Panc1 (cell line): ENCODE results near the gene CD300LG.

ENCODE experiments used
- POLR2AphosphoS5 ChIP-seq: IDR thresholded peaks from 2 replicates; pipeline ENCODE4 v1.6.1; 2012; ENCODE audit warnings: mild to moderate bottlenecking, low read depth, low read length, moderate library complexity
- TF ChIP-seq, protein P1 (sequence below): fragments of 450-650 bp; IDR thresholded peaks from 2 replicates; pipeline ENCODE4 v1.5.1; 2017; ENCODE audit warnings: mild to moderate bottlenecking
- TF ChIP-seq, protein P2 (sequence below), 2 experiments: IDR thresholded peaks; 2 replicates each; pipeline ENCODE4 v1.6.1; 2011 to 2012; ENCODE audit warnings: low read depth in 2 of 2, control low read depth in 1 of 2, low read length in 1 of 2, mild to moderate bottlenecking in 1 of 2, moderate library complexity in 1 of 2; ENCODE audit not compliant: insufficient read depth in 1 of 2

DNA sequence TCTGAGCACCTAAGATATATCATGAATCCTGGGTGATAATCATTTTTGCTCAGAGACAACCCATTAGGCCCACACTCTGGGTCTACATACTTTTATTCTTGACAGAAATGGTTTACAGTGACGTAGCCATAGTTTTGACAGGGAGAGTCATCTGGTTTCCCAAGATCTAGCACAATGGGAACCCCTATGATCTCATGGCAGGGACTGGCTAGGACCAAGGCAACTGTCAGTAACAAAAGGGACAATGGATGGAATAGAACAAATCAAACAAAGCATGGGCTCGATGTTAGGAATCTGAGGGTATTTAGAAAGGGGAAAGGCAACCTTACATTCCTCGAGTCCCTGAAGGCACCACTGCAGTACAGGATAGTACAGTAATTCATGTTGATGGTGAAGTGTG lies 46.2 kb upstream of the CD300LG start:
- TF ChIP-seq, protein P1, sequence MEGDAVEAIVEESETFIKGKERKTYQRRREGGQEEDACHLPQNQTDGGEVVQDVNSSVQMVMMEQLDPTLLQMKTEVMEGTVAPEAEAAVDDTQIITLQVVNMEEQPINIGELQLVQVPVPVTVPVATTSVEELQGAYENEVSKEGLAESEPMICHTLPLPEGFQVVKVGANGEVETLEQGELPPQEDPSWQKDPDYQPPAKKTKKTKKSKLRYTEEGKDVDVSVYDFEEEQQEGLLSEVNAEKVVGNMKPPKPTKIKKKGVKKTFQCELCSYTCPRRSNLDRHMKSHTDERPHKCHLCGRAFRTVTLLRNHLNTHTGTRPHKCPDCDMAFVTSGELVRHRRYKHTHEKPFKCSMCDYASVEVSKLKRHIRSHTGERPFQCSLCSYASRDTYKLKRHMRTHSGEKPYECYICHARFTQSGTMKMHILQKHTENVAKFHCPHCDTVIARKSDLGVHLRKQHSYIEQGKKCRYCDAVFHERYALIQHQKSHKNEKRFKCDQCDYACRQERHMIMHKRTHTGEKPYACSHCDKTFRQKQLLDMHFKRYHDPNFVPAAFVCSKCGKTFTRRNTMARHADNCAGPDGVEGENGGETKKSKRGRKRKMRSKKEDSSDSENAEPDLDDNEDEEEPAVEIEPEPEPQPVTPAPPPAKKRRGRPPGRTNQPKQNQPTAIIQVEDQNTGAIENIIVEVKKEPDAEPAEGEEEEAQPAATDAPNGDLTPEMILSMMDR, result no peak
- TF ChIP-seq, protein P2, sequence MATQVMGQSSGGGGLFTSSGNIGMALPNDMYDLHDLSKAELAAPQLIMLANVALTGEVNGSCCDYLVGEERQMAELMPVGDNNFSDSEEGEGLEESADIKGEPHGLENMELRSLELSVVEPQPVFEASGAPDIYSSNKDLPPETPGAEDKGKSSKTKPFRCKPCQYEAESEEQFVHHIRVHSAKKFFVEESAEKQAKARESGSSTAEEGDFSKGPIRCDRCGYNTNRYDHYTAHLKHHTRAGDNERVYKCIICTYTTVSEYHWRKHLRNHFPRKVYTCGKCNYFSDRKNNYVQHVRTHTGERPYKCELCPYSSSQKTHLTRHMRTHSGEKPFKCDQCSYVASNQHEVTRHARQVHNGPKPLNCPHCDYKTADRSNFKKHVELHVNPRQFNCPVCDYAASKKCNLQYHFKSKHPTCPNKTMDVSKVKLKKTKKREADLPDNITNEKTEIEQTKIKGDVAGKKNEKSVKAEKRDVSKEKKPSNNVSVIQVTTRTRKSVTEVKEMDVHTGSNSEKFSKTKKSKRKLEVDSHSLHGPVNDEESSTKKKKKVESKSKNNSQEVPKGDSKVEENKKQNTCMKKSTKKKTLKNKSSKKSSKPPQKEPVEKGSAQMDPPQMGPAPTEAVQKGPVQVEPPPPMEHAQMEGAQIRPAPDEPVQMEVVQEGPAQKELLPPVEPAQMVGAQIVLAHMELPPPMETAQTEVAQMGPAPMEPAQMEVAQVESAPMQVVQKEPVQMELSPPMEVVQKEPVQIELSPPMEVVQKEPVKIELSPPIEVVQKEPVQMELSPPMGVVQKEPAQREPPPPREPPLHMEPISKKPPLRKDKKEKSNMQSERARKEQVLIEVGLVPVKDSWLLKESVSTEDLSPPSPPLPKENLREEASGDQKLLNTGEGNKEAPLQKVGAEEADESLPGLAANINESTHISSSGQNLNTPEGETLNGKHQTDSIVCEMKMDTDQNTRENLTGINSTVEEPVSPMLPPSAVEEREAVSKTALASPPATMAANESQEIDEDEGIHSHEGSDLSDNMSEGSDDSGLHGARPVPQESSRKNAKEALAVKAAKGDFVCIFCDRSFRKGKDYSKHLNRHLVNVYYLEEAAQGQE (IDR thresholded peaks at IDR 0.05; ENCODE audit: insufficient read depth in 1 of 2, low read depth in 2 of 2, low read length in 1 of 2), result no peak
- TF ChIP-seq POLR2AphosphoS5, result no peak
